COLO668 (cell line): ENCODE data around the gene INS.
"Not testable (repeated sequence)": the region's sequence is repeated elsewhere in the genome, so short reads cannot be mapped to it uniquely, and the experiment has no call there.

Experiments used
- DNase-seq: peaks from one replicate; lab custom pipeline; 2025; ENCODE audit not compliant: unreplicated experiment; lab: John Stamatoyannopoulos, UW

The INS gene

DNA sequence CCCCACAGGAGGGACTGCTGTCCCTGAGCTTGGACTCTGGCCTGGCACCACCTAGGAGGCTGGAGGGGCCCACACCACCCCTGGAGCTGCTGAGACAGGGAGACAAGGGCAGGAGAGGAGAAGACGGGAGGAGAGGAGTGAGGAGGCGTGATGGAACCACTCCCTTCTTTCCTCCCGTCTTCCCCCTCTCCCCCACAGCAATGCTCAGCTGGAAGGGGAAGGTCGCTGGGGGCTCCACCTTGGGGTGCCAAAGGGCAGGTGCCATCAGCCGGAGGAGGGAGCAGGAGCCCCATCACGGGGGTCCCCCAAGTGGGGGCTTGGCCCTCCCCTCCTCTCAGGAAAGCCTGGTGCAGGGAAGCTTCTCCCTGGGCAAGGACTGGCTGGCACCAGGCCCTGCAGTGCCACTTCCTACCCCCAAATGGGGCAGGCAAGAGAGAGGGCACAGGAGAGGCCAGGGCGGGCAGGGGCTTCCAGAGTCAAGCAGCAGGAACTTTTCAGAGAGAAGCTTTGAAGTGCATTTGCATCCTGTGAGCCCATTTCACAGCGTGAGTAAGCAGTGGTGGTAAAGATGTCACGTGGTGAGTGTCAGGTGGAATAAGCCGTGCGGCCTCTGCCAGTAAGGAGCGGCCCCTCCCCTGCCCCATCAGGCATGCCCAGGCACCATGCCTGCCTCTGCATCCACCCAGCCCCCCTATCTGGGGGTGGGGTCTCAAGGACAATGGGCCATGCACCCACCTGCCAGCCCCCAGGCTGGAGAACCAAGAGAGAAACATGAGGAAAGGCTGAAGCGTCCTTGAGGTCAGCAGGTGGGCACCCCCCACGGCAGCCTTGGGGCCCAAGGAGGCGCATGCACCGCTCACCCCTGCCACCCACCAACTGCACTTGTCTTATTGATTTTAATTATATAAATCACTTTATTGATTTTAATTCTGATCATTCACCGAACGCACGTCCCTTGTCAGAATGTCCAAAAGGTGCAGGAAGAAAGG, 26.7 kb downstream of the INS start:
- DNase-seq, result no peak

DNA sequence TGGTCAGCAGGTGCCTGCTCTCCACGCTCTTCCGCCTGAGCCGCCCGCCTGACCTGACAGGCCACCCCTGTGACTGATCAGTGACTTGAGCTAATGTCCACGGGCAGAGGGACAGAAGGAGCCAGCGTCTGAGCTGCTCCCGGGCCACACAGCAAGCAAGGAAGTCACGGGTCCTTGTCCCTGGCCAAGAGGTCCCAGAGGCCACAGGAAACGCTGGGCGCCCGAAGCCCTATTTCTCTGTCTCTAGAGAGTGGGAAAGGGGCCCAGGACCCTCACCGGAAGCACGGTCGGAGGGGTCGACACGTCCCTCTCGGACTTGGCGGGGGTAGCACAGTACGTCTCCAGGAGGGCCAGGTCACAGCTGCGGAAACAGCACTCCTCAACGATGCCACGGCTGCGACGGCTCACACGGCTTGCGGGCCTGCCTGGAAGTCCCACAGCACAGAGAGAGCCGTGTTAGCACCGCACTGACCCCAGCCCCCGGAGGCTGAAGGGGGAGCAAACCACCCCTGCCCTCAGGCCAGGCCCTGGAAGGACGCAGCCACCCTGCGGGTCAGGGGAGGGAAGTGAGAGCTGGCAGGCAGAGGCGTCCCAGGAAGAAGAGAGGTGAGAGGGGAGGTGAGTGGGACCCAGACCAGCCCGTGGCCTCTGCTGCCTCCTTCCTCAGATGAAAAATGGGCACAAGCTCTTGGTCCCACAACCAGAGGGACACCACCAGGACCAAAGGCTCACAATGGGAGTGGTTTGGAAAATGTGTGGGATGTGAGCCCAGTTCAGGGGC, 27.6 kb downstream of the INS start:
- DNase-seq, result no peak

DNA sequence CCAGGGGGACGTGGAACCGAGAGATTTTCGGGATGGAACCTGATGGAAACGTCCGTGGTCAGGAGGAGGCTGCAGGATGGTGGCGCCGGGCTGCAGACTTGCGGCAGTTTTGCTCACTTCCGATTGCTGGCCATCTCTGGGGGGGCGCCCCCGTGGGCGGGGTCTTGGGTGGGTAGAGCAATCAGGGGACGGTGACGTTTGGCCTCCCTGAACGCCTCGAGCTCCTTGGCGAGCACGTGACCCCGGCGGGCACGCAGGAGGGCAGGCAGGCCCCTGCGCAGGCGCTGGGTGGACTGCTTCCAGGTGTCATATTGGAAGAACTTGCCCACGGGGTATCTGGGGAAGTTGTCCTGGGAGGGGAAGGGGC, 28.2 kb downstream of the INS start:
- DNase-seq, result no peak

DNA sequence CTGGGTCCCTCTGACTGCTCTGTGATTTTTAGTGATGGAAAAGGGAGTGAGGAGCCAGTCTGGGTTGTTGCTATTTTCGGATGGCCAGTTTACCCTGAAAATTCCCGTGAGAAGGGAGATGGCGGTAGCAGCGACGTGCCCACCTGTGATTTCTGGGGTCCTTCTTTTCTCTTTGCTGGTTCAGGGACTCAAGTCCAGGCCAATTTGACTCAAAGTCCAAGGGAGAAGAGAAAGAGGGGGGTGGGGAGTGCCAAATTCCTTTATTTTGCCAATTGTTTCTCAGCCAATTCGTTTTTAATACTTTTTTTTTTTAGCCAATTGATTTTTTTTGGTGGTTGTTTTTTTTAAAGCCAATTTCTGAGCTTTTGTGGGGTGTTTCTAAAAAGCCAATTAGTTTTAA, 28.8 kb downstream of the INS start:
- no peak for DNase-seq

DNA sequence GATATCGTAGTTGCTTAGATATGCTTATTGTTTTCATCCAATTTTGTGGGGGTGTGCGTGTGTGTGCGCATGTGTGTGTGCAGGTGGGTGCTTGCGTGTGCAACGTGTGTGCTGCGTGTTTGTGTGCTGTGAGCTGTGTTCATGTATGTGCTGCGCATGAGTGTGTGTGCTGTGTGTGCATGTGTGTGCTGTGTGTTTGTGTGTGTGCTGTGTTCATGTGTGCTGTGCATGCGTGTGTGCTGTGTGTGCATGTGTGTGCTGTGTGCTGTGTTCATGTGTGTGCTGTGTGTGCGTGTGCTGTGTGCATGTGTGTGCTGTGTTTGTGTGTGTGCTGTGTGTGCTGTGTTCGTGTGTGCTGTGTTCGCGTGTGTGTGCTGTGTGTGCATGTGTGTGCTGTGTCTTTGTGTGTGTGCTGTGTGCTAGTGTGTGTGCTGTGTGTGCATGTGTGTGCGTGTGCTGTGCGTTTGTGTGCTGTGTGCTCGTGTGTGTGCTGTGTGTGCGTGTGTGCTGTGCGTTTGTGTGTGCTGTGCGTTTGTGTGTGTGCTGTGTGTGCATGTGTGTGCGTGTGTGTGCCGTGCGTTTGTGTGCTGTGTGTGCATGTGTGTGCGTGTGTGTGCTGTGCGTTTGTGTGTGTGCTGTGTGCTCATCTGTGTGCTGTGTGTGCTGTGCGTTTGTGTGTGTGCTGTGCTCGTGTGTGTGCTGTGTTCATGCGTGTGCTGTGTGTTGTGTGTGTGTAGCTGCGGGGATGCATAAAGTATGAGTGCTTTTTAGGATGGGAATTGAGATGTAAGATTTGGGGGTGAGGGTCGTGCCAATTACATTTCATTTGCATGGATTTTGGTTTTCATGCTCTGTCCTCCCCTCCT, 29.4 kb downstream of the INS start:
- DNase-seq, result no peak

DNA sequence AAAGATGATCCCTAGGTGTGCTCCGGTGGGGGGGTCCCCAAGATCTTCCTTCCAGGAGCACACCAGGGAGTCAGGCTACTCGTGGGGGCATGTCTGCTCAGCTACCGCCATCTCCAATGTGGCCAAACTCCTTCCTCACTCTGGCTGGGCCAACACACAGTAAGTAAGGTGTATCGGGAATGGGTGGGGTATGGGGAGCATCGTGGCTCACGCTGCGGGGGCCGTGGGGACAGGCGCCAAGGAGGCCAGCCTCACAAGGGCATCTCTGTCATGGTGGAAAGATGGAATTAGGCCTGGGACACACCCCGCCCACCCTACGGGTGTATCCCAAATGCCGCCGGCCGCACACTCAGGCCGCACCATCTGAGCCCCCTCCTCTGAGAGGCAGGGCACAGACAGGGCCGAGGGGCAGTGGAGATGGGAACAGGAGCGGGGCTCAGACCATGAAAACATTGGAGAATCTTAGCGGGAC, 30.1 kb downstream of the INS start:
- no peak for DNase-seq

DNA sequence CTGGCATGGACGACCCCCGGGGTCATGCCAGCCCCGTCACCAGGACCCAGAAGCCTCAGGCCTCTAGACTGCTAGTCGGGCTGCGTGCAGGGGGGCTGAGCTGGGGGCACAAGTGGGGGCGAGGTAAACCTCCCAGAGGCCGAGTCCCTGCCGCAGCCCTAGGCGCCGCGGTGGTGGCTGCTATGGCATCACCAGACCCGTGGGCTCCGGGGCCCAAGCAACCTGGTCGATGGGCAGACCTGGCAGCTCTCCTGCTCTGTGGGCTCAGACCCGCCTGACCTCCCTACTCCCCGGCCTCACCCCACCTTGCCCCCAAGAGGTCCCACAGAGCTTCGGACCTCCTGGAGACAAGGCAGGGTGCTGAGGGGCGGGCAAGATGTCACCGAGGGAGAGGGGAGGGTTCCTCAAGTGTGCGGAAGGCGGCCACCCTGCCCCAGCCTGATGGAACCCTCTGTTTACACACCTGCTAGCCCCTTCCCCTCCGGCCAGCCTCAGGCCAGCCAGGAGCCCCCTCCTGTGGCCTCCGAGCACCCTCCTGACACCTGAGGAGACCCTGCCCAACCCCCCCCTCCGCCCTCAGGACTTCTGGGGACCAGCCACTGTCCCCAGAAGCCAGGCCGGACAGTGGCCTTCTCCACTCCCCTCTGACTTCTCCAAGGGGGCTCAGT, 31.2 kb downstream of the INS start:
- DNase-seq, result no peak

DNA sequence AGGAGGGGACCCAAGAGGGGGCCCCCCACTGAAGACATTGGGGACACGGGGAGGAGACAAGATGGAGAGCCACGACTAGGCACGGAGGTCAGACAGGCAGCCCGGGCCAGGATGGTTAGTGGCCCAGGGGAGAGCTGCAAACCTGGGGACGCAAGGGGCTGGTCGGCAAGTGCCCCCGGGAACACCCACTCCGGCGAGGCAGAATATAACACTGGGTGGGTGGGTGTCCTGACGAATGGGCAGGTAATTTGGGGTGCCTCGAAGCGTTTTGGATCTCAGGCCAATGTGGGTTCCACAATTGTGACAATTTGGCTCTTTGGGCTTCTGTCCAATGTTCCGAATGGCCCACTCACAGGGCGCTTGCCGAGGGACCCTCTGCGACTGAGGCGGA, 31.7 kb downstream of the INS start:
- no peak for DNase-seq

DNA sequence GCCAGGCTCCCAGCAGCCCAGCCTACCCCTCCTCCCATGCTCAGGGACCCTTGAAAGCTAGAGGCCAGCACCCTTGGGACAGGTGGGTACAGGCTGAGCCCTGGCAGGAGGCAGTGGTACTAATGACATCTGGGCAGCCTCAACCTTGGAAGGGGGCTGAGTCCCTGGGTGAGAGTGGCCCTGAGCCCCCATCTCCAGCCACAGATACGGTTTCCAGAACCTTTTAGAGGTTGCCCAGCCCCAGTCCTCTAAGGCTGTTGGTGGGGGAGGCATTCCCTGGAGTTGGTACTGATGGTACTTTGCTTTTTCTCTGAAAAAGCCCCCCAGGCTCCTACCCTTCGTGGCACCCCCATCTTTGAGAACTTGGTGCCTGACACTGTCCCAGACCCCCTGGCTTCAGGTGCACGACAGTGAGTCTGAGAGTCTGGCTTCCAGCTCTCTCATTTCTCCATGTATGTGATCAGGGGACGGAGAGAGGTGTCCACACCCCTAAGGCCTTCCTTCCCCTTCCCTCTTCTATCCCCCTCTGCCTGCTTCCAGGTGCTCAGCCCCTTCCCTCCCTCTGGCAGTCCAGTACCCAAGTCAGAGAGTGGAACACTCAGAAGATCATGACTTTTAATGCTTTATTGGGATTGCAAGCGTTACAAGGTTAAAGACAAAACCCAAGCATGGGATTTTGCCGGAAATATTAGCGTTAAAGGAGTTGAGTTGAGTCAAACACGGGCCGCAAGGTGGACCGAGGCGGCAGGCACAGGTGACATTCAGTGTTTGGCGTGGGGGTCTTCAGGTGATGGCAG, 32.3 kb downstream of the INS start:
- DNase-seq, result no peak

DNA sequence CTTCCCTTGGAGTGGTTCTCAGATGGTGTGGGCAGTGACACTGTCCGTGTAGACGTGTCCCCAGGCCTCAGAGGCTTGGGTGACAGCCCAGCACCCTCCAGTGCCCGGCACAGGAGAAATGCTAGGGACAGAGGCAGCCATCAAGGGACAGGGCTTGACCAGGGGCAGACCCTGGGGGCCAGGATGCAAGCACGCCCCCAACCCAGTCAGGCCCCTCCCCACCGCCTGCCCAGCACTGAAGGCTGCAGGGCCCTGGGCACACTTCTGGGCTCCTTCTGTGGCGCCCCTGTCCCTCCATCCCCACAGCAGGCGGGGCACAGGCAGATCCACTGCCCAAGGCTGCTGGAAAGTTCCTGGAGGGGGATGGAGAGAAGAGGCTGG, 32.9 kb downstream of the INS start:
- no peak for DNase-seq

DNA sequence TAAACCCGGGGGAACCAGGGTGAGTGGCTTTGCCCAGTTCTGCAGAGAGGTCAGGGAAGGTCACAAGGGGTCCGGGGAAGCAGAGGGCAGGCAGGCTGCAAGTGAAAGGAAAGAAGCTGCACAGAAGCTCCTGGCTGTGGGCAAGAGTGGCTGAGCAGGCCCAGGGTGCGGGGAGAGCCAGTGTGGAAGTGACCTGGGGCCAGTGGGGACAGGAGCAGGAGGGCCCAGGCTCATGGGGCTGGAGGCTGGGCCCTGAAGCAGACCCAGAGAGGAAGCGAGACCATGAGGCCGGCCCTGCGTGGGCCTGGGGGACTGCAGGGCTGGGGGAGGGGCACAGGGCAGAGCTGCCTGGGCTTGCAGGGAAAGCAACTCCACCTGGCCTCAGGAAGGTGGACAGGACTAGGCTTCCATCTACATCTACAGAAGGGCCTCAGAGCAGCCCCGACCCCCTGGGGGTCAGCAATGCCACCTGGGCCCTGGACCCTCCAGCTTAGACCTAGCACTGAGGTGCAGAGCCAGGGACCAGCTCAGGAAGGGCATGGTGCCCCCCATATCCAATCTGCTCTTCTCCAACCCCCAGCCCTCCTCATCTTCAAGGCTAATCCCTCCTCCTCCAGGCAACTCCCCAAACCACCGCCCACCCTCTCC, 33.4 kb downstream of the INS start:
- no peak for DNase-seq

DNA sequence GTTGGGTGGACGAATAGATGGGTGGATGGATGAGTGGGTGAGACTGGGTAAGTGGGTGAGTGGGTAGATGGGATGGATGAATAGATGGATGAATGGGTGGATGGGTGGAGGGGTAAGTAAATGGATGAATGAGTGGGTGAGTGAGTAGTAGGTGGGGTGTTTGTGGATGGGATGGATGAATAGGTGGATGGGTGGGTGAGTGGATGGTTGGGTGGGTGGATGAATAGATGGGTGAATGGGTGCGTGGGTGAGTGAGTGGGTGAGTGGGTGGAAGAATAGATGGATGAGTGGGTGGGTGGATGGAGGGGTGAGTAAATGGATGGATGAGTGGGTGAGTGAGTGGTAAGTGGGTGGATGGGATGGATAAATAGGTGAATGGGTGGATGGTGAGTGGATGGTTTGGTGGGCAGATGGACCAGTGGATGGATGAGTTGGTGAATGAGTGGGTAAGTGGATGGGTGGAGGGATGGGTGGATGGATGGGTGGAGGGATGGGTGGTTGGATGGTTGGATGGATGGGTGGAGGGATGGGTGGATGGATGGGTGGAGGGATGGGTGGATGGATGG, 34.4 kb downstream of the INS start:
- DNase-seq, result no peak

DNA sequence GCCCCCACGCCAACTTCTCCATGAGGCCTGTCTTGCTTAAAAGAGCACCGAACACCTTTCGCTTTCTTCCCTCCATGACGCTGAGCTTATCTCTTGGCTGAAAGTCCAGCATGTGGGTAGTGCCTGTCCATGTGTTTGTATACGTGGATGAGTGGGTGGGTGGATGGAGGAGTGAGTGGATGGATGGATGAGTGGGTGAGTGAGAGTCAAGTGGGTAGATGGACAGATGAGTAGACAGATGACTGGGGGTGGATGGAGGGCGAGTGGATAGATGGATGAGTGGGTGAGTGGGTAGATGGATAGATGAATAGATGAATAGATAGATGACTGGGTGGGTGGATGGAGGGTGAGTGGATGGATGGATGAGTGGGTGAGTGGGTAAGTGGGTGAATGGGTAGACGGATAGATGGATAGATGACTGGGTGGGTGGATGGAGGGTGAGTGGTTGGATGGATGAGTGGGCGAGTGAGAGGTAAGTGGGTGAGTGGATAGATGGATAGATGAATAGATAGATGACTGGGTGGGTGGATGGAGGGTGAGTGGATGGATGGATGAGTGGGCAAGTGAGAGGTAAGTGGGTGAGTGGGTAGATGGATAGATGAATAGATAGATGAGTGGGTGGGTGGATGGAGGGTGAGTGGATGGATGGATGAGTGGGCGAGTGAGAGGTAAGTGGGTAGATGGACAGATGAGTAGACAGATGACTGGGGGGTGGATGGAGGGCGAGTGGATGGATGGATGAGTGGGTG, 36.1 kb downstream of the INS start:
- DNase-seq, result not testable (repeated sequence)

DNA sequence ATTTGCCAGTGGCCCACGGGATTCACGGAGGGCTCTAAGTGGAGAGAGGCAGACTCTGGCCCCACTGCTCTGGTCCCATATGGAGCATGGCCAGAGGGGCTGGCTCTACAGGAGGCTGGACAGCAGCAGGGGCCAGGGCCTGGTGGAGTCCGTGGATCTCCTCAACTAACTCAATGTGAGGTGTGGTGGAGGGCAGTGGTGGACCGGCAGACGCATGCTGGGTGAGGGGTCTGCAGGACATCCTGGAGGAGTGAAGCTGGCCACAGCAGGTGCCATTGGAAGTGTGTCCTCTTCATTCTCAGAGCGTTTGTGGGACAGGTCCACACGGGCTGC, 37.4 kb downstream of the INS start:
- no peak for DNase-seq

DNA sequence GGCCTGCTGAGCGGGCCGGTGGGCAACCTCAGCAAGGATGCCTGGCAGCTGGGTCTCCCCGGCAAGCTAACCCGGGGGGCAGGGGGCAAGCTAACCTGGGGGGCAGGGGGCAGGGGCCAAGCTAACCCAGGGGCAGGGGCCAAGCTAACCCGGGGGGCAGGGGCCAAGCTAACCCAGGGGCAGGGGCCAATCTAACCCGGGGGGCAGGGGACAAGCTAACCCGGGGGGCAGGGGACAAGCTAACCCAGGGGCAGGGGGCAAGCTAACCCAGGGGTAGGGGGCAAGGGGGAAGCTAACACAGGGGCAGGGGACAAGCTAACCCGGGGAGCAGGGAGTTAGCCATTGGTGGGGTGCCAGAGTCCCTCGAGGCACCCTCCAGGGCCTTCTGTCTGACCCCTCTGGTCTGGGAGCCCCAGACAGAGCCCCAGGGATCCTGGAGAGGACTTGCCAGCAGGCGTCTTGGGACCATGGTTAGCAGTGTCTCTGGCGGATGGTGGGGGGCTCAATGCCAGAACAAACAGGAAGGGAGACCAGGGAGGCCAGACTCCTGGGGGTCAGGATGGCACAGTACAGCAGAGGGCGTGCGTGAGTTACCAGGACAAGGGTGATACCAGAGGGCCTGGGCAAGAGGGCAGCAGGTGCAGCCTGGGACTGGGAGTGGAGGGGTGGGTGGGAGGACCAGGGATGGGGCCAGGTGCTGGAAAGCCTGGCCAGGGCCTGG, 37.9 kb downstream of the INS start:
- no peak for DNase-seq

DNA sequence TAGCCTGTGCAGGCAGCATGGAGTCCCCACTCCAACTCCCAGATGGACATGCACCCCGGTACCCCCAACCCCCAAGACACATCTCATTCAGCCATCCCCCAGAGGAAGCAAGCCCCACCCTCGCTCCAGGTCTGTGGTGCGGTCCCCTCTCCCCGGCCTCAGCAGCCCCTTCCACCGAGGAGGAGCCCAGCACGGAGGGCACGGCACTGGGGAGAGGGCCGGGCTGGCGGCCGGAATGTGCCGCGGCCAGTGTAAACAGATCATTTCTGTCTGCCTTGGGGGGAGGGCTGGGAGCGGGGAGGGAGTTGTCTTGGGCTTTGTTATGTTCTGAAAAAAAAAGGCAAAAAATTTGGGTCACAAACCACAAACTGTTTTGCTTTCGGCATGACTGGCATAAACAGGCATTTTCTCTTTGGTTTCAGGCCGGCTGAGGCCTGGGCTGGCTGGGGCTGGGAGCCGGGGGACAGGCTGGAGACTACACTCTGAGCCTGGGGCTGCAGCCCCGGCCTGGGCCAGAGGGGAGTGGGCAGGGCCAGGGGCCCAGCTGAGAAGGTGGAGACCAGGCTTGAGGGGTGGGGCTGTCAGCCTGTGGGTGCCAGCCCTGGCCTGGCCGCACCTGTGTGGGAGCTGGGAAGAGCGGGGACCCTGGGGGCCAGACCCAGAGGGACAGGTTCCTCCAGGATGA, 38.6 kb downstream of the INS start:
- DNase-seq, result no peak
